ENCODE measurements around the gene GNPNAT1.

Gene GNPNAT1

DNA sequence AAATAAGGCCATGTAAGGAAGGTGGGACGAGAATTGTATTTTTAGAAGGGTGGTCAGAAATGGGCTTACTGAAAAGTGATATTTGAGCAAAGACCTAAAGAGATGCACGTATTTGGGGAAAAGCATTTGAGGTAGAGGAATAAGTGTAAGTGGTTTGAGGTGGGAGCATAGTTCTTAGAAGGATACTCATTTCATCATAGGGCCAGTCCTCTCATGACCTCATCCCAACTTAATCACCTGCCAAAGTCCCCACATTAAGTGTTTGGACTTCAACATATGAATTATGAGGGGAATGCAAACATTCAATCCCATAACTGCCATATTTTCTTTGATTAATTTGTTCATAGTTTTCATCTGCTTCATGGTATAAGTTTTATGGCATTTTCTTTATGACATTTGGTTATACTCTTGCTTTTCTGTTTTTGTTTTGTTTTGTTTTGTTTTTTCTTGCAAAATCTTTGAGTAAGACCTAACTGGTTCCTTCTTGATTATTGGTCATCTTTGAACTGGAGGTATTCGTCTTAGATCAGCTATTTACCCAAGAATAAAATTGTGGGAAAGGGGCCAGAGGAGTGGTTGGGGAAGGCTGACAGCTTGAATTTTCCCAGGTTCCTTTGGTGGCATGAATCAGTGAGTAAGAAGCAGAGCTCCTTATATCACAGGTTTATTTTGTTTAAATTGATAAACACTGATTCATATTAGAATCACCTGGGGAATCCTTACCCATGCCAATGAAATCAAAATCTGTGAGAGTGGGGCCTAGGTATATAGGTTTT is 24.2 kb downstream of the GNPNAT1 start:
- TF ChIP-seq ZBTB7A (IDR thresholded peaks at IDR 0.05; ENCODE audit: low read depth) = no peak
- TF ChIP-seq, protein P1, sequence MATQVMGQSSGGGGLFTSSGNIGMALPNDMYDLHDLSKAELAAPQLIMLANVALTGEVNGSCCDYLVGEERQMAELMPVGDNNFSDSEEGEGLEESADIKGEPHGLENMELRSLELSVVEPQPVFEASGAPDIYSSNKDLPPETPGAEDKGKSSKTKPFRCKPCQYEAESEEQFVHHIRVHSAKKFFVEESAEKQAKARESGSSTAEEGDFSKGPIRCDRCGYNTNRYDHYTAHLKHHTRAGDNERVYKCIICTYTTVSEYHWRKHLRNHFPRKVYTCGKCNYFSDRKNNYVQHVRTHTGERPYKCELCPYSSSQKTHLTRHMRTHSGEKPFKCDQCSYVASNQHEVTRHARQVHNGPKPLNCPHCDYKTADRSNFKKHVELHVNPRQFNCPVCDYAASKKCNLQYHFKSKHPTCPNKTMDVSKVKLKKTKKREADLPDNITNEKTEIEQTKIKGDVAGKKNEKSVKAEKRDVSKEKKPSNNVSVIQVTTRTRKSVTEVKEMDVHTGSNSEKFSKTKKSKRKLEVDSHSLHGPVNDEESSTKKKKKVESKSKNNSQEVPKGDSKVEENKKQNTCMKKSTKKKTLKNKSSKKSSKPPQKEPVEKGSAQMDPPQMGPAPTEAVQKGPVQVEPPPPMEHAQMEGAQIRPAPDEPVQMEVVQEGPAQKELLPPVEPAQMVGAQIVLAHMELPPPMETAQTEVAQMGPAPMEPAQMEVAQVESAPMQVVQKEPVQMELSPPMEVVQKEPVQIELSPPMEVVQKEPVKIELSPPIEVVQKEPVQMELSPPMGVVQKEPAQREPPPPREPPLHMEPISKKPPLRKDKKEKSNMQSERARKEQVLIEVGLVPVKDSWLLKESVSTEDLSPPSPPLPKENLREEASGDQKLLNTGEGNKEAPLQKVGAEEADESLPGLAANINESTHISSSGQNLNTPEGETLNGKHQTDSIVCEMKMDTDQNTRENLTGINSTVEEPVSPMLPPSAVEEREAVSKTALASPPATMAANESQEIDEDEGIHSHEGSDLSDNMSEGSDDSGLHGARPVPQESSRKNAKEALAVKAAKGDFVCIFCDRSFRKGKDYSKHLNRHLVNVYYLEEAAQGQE (IDR thresholded peaks at IDR 0.05; ENCODE audit: low read depth) = no peak
- no peak for TF ChIP-seq TAF1 (IDR thresholded peaks at IDR 0.05; ENCODE audit: low read depth)
- TF ChIP-seq TCF12 (IDR thresholded peaks at IDR 0.05; ENCODE audit: low read depth) = no peak
- no peak for TF ChIP-seq YY1 (IDR thresholded peaks at IDR 0.05; ENCODE audit: low read depth)
- TF ChIP-seq, protein P2, sequence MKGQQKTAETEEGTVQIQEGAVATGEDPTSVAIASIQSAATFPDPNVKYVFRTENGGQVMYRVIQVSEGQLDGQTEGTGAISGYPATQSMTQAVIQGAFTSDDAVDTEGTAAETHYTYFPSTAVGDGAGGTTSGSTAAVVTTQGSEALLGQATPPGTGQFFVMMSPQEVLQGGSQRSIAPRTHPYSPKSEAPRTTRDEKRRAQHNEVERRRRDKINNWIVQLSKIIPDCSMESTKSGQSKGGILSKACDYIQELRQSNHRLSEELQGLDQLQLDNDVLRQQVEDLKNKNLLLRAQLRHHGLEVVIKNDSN (IDR thresholded peaks at IDR 0.05) = no peak
- TF ChIP-seq CEBPB (IDR thresholded peaks at IDR 0.05) = no peak

DNA sequence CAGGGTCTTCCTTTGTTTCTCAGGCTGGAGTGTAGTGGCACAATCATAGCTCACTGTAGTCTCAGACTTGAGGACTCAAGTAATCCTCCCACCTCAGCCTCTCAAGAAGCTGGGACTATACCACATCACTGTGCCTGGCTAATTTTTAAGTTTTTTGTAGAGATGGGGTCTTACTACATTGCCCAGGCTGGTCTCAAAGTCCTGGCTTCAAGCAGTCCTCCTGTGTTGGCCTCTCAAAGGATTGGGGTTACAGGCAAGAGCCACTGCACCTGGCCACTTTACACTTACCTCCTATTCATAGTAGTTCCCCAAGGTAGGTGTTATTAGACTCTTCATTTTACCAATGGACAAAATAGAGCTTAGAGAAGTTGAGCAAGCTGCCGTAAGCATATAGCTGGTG is 32.3 kb downstream of the GNPNAT1 start:
- TF ChIP-seq, protein P3, sequence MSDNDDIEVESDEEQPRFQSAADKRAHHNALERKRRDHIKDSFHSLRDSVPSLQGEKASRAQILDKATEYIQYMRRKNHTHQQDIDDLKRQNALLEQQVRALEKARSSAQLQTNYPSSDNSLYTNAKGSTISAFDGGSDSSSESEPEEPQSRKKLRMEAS (IDR thresholded peaks at IDR 0.05) = no peak
- TF ChIP-seq RAD21 (IDR thresholded peaks at IDR 0.05; ENCODE audit: low read depth) (no peak), ZBTB7A (IDR thresholded peaks at IDR 0.05; ENCODE audit: low read depth) (no peak), YY1 (IDR thresholded peaks at IDR 0.05; ENCODE audit: low read depth) (no peak), TAF1 (IDR thresholded peaks at IDR 0.05; ENCODE audit: low read depth) (no peak), EGR1 (IDR thresholded peaks at IDR 0.05) (no peak), NFIC (IDR thresholded peaks at IDR 0.05) (no peak), TEAD4 (IDR thresholded peaks at IDR 0.05) (no peak), EP300 (IDR thresholded peaks at IDR 0.05; ENCODE audit: borderline replicate concordance) (no peak), FOXM1 (IDR thresholded peaks at IDR 0.05; ENCODE audit: borderline replicate concordance, low read depth) (no peak), CEBPB (IDR thresholded peaks at IDR 0.05) (no peak), CREB1 (IDR thresholded peaks at IDR 0.05; ENCODE audit: low read depth) (no peak), TCF12 (IDR thresholded peaks at IDR 0.05; ENCODE audit: low read depth) (no peak)
- TF ChIP-seq, protein P1 (IDR thresholded peaks at IDR 0.05; ENCODE audit: low read depth) = no peak
- TF ChIP-seq, protein P2 (IDR thresholded peaks at IDR 0.05) = no peak

DNA sequence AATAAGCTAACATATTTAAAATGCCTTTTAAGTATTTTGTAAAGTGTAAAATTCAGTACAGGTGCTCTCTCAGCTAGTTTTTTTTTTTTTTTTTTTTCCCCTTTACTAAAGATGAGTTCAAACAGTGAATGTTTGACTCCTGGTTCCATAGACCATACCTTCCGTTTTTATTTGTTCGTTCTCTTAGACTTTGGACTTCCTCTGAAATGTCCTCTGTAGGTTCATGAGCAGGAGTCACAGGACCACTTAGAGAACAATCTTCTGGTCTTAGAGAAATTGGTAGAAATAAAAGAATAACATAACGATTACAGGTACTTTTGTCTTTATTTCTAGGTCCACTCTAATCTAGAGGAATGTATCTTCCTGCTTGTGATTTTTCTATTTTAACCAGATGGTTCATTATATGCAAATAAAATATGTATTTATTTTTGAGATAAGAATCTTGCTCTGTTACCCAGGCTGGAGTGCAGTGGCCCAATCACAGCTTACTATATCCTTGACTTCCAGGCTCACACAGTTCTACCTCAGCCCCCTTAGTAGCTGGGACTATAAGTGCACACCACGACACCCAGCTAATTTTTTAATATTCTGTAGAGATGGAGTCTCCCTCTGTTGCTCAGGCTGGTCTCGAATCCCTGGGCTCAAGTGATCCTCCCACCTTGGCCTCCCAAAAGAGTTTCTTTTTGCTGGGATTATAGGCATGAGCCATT is 35.6 kb downstream of the GNPNAT1 start:
- TF ChIP-seq, protein P1 (IDR thresholded peaks at IDR 0.05; ENCODE audit: low read depth) = no peak
- TF ChIP-seq TEAD4 (IDR thresholded peaks at IDR 0.05) = no peak
- TF ChIP-seq CEBPB (IDR thresholded peaks at IDR 0.05) = no peak
- TF ChIP-seq NFIC (IDR thresholded peaks at IDR 0.05) = no peak
- TF ChIP-seq, protein P3 (IDR thresholded peaks at IDR 0.05) = no peak
- no peak for TF ChIP-seq EP300 (IDR thresholded peaks at IDR 0.05; ENCODE audit: borderline replicate concordance)
- TF ChIP-seq EGR1 (IDR thresholded peaks at IDR 0.05) = no peak
- no peak for TF ChIP-seq FOXM1 (IDR thresholded peaks at IDR 0.05; ENCODE audit: borderline replicate concordance, low read depth)
- no peak for TF ChIP-seq ZBTB7A (IDR thresholded peaks at IDR 0.05; ENCODE audit: low read depth)
- no peak for TF ChIP-seq CREB1 (IDR thresholded peaks at IDR 0.05; ENCODE audit: low read depth)
- no peak for TF ChIP-seq RAD21 (IDR thresholded peaks at IDR 0.05; ENCODE audit: low read depth)
- TF ChIP-seq TCF12 (IDR thresholded peaks at IDR 0.05; ENCODE audit: low read depth) = no peak
- TF ChIP-seq, protein P2 (IDR thresholded peaks at IDR 0.05) = no peak
- no peak for TF ChIP-seq TAF1 (IDR thresholded peaks at IDR 0.05; ENCODE audit: low read depth)
- no peak for TF ChIP-seq YY1 (IDR thresholded peaks at IDR 0.05; ENCODE audit: low read depth)
